Activated CD8-positive, alpha-beta memory T cell treated with anti-CD3 and anti-CD28 coated beads, Interleukin-2, amount 50 U/mL, for 1 hour (primary cell): Measurements from ENCODE around the gene IFT88.
"Not testable (repeated sequence)": the region's sequence is repeated elsewhere in the genome, so short reads cannot be mapped to it uniquely, and the experiment has no call there.

ENCODE experiments used
- DNase-seq: peaks from one replicate; pipeline ENCODE4 v3.0.0-alpha.2; 2020; ENCODE audit errors: extremely low read depth

Gene IFT88

GRCh38 chr13:20636079-20636478 lies 69.1 kb downstream of the IFT88 start:
- DNase-seq, result no peak

GRCh38 chr13:20637811-20638210 lies 70.9 kb downstream of the IFT88 start:
- no peak for DNase-seq

GRCh38 chr13:20647758-20648157 lies 80.8 kb downstream of the IFT88 start:
- no peak for DNase-seq

GRCh38 chr13:20652946-20653345 lies 86.0 kb downstream of the IFT88 start:
- no peak for DNase-seq

GRCh38 chr13:20654156-20654555 lies 87.2 kb downstream of the IFT88 start:
- DNase-seq, result no peak

GRCh38 chr13:20658451-20659040 lies 91.6 kb downstream of the IFT88 start:
- no peak for DNase-seq

- no peak for DNase-seq
Measured at GRCh38 chr13:20664351-20664750, 97.4 kb downstream of the IFT88 start.

- no peak for DNase-seq
Measured at GRCh38 chr13:20666948-20667347, 100.0 kb downstream of the IFT88 start.

GRCh38 chr13:20667857-20668437 lies 101.0 kb downstream of the IFT88 start:
- DNase-seq, result no peak

- no peak for DNase-seq
Measured at GRCh38 chr13:20669162-20669561, 102.2 kb downstream of the IFT88 start.

- no peak for DNase-seq
Measured at GRCh38 chr13:20671789-20672188, 104.8 kb downstream of the IFT88 start.

GRCh38 chr13:20672772-20673171 lies 105.8 kb downstream of the IFT88 start:
- no peak for DNase-seq

GRCh38 chr13:20673715-20674114 lies 106.8 kb downstream of the IFT88 start:
- no peak for DNase-seq

GRCh38 chr13:20676213-20676612 lies 109.3 kb downstream of the IFT88 start:
- no peak for DNase-seq

GRCh38 chr13:20678606-20679005 lies 111.6 kb downstream of the IFT88 start:
- not testable (repeated sequence) for DNase-seq

GRCh38 chr13:20679879-20680278 lies 112.9 kb downstream of the IFT88 start:
- no peak for DNase-seq

- DNase-seq, result no peak
Measured at GRCh38 chr13:20680416-20681080, 113.6 kb downstream of the IFT88 start.

- not testable (repeated sequence) for DNase-seq
Measured at GRCh38 chr13:20681481-20681880, 114.5 kb downstream of the IFT88 start.

- DNase-seq, result no peak
Measured at GRCh38 chr13:20682061-20682460, 115.1 kb downstream of the IFT88 start.

GRCh38 chr13:20684041-20684440 lies 117.1 kb downstream of the IFT88 start:
- no peak for DNase-seq

- DNase-seq, result no peak
Measured at GRCh38 chr13:20684546-20684945, 117.6 kb downstream of the IFT88 start.

GRCh38 chr13:20685092-20685491 lies 118.1 kb downstream of the IFT88 start:
- DNase-seq, result no peak

- no peak for DNase-seq
Measured at GRCh38 chr13:20686167-20686566, 119.2 kb downstream of the IFT88 start.
